K562 (cell line): ENCODE data around the gene POLG. TPM values are rescaled to one million over a fixed set of nuclear protein-coding genes. Genes with fewer than 3 reads are reported as not detected.

Source experiments
- ATAC-seq: fragments of 200-7000 bp; cut with Tn5 transposase; 3 replicates; pipeline ENCODE4 v1.9.1; 2020; ENCODE audit warnings: moderate library complexity
- BruUV-seq: library from RNA; stranded (reverse); fragments of 400-500 nt; replicated peaks from 2 replicates; lab custom pipeline; 2021; lab: Mats Ljungman, UMichigan
- CTCF ChIA-PET: fragments of 300-600 bp; formaldehyde crosslinking; extraction: SDS; loops from one replicate; lab custom pipeline; 2021; ENCODE audit warnings: low intra/inter-chr PET ratio; lab: Yijun Ruan, JAX
- POLR2A ChIA-PET: fragments of 300-600, 350-650 bp; sonication (Branson Sonifier 250); formaldehyde crosslinking; extraction: SDS; loops from one replicate; lab custom pipeline; 2021; ENCODE audit warnings: antibody characterized with exemption, inconsistent platforms; lab: Yijun Ruan, JAX
- DNase-seq, 4 experiments: peaks; one replicate each; pipeline versions ENCODE4 v3.0.0 to v3.0.0-alpha.2; 2011 to 2018; ENCODE audit warnings: low spot score in 3 of 4, mixed read lengths in 3 of 4; ENCODE audit errors: extremely low read depth in 1 of 4
- FAIRE-seq: peaks from 2 replicates; lab custom pipeline; 2011; peaks lifted over from hg19 to GRCh38; lab: Jason Lieb, UNC
- H2AFZ ChIP-seq: 2 replicates; pipeline ENCODE4 v1.6.0; 2011; ENCODE audit warnings: low read depth, low read length, control low read depth, inconsistent platforms
- H3K27ac ChIP-seq: fragments of 200-600 bp; 3 replicates; pipeline ENCODE4 v1.8.0; 2011; ENCODE audit warnings: low read depth, mild to moderate bottlenecking, control low read depth, inconsistent platforms, low read length, moderate library complexity, mixed read lengths; ENCODE audit errors: extremely low read depth
- H3K27me3 ChIP-seq, 2 experiments: fragments of 300-600 bp in 1 of 2; 2 replicates in 1 of 2; 3 replicates in 1 of 2; pipeline versions ENCODE4 v1.6.0 to v1.8.0; 2011; ENCODE audit warnings: inconsistent platforms in 2 of 2, low read length in 2 of 2, mild to moderate bottlenecking in 1 of 2, mixed read lengths in 1 of 2, moderate library complexity in 1 of 2; ENCODE audit not compliant: control insufficient read depth in 2 of 2, insufficient read depth in 2 of 2
- H3K36me3 ChIP-seq: fragments of 300-600 bp; 3 replicates; pipeline ENCODE4 v1.8.0; 2011; ENCODE audit warnings: mild to moderate bottlenecking, low read length, inconsistent platforms; ENCODE audit not compliant: control insufficient read depth, insufficient read depth
- H3K4me1 ChIP-seq, 2 experiments: fragments of 200-600 bp in 1 of 2; replicated peaks in 1 of 2; 2 replicates in 1 of 2; 3 replicates in 1 of 2; pipeline versions ENCODE4 v1.5.1 to v1.8.0; 2011; ENCODE audit warnings: inconsistent platforms in 2 of 2, low read length in 2 of 2, mild to moderate bottlenecking in 1 of 2, mixed read lengths in 1 of 2, moderate library complexity in 1 of 2; ENCODE audit not compliant: control insufficient read depth in 2 of 2, insufficient read depth in 2 of 2
- H3K4me2 ChIP-seq: 2 replicates; pipeline ENCODE4 v1.6.1; 2011; ENCODE audit warnings: low read length, control low read depth, inconsistent platforms, mixed read lengths; ENCODE audit not compliant: insufficient read depth
- H3K4me3 ChIP-seq: fragments of 200-600 bp; sonication (generic), shearing (Covaris generic); 2 replicates; pipeline ENCODE4 v1.5.1; 2016; ENCODE audit warnings: control low read depth, inconsistent platforms
- H3K79me2 ChIP-seq: fragments of 200-600 bp; 3 replicates; pipeline ENCODE4 v1.8.0; 2011; ENCODE audit warnings: low read length, inconsistent platforms; ENCODE audit not compliant: control insufficient read depth, insufficient read depth
- H3K9ac ChIP-seq, 2 experiments: 2 replicates each; pipeline versions ENCODE4 v1.6.0 to v1.6.1; 2011; ENCODE audit warnings: low read depth in 2 of 2, low read length in 2 of 2, control low read depth in 1 of 2, inconsistent platforms in 1 of 2, mild to moderate bottlenecking in 1 of 2, mixed read lengths in 1 of 2; ENCODE audit not compliant: insufficient read depth in 1 of 2
- H3K9me1 ChIP-seq: one replicate; pipeline ENCODE4 v1.6.0; 2011; ENCODE audit warnings: inconsistent platforms, mild to moderate bottlenecking, low read length, moderate library complexity; ENCODE audit not compliant: control insufficient read depth, insufficient read depth
- H3K9me3 ChIP-seq: replicated peaks from 2 replicates; pipeline ENCODE4 v1.5.1; 2011; ENCODE audit warnings: low read depth, low read length, inconsistent platforms; ENCODE audit not compliant: control insufficient read depth, insufficient read depth
- H4K20me1 ChIP-seq: replicated peaks from 2 replicates; pipeline ENCODE4 v1.6.1; 2011; ENCODE audit warnings: low read length, inconsistent platforms, mixed read lengths; ENCODE audit not compliant: control insufficient read depth, insufficient read depth
- DEAF1 ChIP-seq: fragments of 450-650 bp; formaldehyde crosslinking; IDR thresholded peaks from 2 replicates; pipeline ENCODE4 v1.4.0; 2020; ENCODE audit warnings: mild to moderate bottlenecking, moderate library complexity
- RFX1 ChIP-seq: fragments of 450-650 bp; IDR thresholded peaks from 2 replicates; pipeline ENCODE4 v1.6.1; 2016; ENCODE audit warnings: mild to moderate bottlenecking, moderate library complexity
- WGBS: fragments of 100-300 bp; shearing (Covaris generic); methylation state at CpG from one replicate; pipeline ENCODE4 v1.1.6; 2016; ENCODE audit warnings: low coverage, mixed read lengths; ENCODE audit not compliant: insufficient coverage; ENCODE audit errors: missing lambda C conversion rate; 5-methylcytosine and 5-hydroxymethylcytosine counted together
- in situ Hi-C: fragments of 300-500 bp; cut with MboI; formaldehyde crosslinking; loops from 4 replicates; pipeline ENCODE4 v1.15.0; 2018; ENCODE audit warnings: inconsistent platforms, mixed read lengths
- intact Hi-C: fragments of 100-400 bp; cut with micrococcal nuclease; formaldehyde crosslinking; loops from 2 replicates; pipeline ENCODE4 v1.14.2; 2022
- polyA plus RNA-seq, 8 experiments: library from polyadenylated mRNA; depleted of rRNA in 4 of 8; stranded (reverse) in 5 of 8; unstranded in 3 of 8; fragments of >200 nt; fragmentation: Nextera tagmentation in 2 of 8; fragmentation: Illumina TruSeq in 1 of 8; extraction: Ambion mirVana in 2 of 8; extraction: Trizol in 1 of 8; gene quantifications; 2 replicates each; pipeline versions ENCODE4 v1.2.1 to v1.2.3, GENCODE V29; 2011 to 2014; ENCODE audit warnings: inconsistent platforms in 1 of 8, missing spikeins in 1 of 8
- total RNA-seq, 7 experiments: library from RNA; depleted of rRNA in 6 of 7; stranded (reverse); fragments of >200 nt in 6 of 7; fragmentation: Illumina TruSeq in 2 of 7; extraction: Trizol in 2 of 7; gene quantifications; 2 replicates each; pipeline versions ENCODE4 v1.2.1 to v1.2.3, GENCODE V29; 2011 to 2021; ENCODE audit warnings: low replicate concordance in 1 of 7

Gene POLG
- total and polyA plus RNA-seq, 9 of the 15 experiments (the other 6 are each of a cell fraction or from before 2014, with no cell fraction given), result 15.2 to 83.8 (median 38.6) TPM

- DNase-seq (no peak), ATAC-seq (no peak), FAIRE-seq (no peak)
- peaks cover 66 to 90% of the 10 kb centered on the region in 2 experiments for H3K27me3 ChIP-seq
- H3K4me3 ChIP-seq, result no peak overlapping the region
- TF ChIP-seq RFX1 (peak; percentile 70), DEAF1 (no peak)
- no peaks in the 10 kb centered on the region for H3K9me3 ChIP-seq
- H3K79me2 ChIP-seq, result no peaks in the 10 kb centered on the region
- H3K9ac ChIP-seq, result no peak overlapping the region
- in situ Hi-C loops, result no loop called here
- no TSS peak for BruUV-seq
- H3K27ac ChIP-seq, result no peak overlapping the region
- peaks cover 4% of the 10 kb centered on the region for H3K9me1 ChIP-seq
- H3K36me3 ChIP-seq, result no peaks in the 10 kb centered on the region
- CTCF ChIA-PET, result no interaction called here
- H4K20me1 ChIP-seq, result peaks cover 11% of the 10 kb centered on the region
- H3K4me1 ChIP-seq, result peaks cover 0 to 22% of the 10 kb centered on the region in 2 experiments; a peak in 3 of 5 replicates
- no peak overlapping the region for H3K4me2 ChIP-seq
- H2AFZ ChIP-seq, result no peak overlapping the region
- POLR2A ChIA-PET, result interaction anchor here (0.7 kb wide), 1 partner anchor 108 kb away, joined by 3 read pairs; no protein-coding TSS in a partner anchor
- intact Hi-C loops, result no loop called here
- WGBS, result 12% methylated on average over 20 of the region's 34 CpGs
Measured at GRCh38 chr15:89368566-89369223, 34.1 kb upstream of the POLG start.
